ENCODE data around the gene HECTD2. TPM values are rescaled to one million over a fixed set of nuclear protein-coding genes. Genes with fewer than 3 reads are reported as not detected.

The HECTD2 gene
- total RNA-seq, 1 donor from 2014 or later = 10.4 TPM

DNA sequence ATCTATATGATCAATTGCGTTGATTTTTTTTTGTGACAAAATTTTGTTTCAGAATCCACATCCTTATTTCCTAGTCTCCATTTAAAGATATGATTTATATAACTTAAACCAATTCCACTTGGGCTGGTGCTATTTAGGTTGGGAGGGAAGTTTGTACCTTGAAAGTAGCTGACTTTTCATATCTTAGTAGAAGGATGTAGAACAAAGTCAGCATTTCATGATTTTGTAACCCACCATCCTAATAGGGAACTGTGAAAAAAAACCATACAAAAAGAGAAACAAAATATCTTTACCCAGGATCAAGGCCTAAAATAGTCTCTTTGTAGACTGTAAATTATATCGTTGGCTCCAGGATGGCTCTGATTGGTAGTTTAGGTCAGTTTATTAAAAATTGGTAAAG, 8.3 kb downstream of the HECTD2 start:
- no peak for DNase-seq (ENCODE audit: low read depth)
- Histone ChIP-seq H3K4me3 (ENCODE audit: low read depth, low read length) (no peak overlapping the region), H3K27me3 (ENCODE audit: control insufficient read depth, insufficient read depth, low read length) (no peaks in the 10 kb centered on the region), H3K36me3 (ENCODE audit: control insufficient read depth, insufficient read depth, low read length) (no peaks in the 10 kb centered on the region)
- TF ChIP-seq, protein P1, sequence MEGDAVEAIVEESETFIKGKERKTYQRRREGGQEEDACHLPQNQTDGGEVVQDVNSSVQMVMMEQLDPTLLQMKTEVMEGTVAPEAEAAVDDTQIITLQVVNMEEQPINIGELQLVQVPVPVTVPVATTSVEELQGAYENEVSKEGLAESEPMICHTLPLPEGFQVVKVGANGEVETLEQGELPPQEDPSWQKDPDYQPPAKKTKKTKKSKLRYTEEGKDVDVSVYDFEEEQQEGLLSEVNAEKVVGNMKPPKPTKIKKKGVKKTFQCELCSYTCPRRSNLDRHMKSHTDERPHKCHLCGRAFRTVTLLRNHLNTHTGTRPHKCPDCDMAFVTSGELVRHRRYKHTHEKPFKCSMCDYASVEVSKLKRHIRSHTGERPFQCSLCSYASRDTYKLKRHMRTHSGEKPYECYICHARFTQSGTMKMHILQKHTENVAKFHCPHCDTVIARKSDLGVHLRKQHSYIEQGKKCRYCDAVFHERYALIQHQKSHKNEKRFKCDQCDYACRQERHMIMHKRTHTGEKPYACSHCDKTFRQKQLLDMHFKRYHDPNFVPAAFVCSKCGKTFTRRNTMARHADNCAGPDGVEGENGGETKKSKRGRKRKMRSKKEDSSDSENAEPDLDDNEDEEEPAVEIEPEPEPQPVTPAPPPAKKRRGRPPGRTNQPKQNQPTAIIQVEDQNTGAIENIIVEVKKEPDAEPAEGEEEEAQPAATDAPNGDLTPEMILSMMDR (IDR thresholded peaks at IDR 0.05; ENCODE audit: insufficient read depth, low read length, poor library complexity, severe bottlenecking) = no peak

DNA sequence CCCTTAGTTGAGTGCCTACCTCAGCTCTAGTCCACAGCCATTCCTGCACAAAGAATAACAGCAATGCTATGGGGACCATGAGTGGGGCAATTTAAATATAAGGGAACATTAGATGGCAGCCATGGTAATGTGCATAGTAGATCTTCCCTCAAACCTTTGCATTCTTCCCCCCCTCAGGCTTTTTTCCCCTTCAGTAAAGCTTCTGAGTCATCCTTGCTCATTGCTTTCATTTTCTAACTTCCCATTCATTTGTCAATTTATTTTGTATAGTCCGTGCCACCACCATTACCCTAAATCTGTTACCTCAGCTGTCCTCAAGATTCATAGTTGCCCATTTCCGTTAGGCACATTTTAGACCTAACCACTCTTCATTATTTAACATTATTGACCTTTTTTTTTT, 10.7 kb downstream of the HECTD2 start:
- TF ChIP-seq, protein P1 (IDR thresholded peaks at IDR 0.05; ENCODE audit: insufficient read depth, low read length, poor library complexity, severe bottlenecking) = no peak
- no peak for DNase-seq (ENCODE audit: low read depth)
- Histone ChIP-seq H3K36me3 (ENCODE audit: control insufficient read depth, insufficient read depth, low read length) (no peaks in the 10 kb centered on the region), H3K4me3 (ENCODE audit: low read depth, low read length) (no peak overlapping the region), H3K27me3 (ENCODE audit: control insufficient read depth, insufficient read depth, low read length) (no peaks in the 10 kb centered on the region)

DNA sequence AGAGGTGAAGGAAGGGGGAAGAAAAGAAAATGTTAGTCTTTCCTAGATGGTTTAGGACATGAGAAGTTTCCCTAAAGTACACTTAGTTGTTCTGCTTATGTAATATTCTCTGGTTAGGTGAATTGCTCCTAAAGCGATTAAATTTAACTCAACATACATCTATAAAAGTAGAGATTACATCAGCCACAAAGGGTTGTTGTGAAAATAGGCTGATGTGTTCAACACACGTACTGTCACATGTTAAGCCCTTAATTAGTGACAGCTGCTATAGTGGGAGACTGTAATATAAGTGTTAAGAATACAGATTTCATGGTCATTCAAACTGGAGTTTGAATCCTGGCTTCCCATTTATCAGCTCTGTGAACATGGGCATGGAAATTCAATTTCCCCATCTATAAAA, 12.8 kb downstream of the HECTD2 start:
- TF ChIP-seq, protein P1 (IDR thresholded peaks at IDR 0.05; ENCODE audit: insufficient read depth, low read length, poor library complexity, severe bottlenecking) = no peak
- DNase-seq (ENCODE audit: low read depth) = no peak
- H3K4me3 ChIP-seq (ENCODE audit: low read depth, low read length) = no peak overlapping the region
- H3K27me3 ChIP-seq (ENCODE audit: control insufficient read depth, insufficient read depth, low read length) = no peaks in the 10 kb centered on the region
- no peaks in the 10 kb centered on the region for H3K36me3 ChIP-seq (ENCODE audit: control insufficient read depth, insufficient read depth, low read length)

DNA sequence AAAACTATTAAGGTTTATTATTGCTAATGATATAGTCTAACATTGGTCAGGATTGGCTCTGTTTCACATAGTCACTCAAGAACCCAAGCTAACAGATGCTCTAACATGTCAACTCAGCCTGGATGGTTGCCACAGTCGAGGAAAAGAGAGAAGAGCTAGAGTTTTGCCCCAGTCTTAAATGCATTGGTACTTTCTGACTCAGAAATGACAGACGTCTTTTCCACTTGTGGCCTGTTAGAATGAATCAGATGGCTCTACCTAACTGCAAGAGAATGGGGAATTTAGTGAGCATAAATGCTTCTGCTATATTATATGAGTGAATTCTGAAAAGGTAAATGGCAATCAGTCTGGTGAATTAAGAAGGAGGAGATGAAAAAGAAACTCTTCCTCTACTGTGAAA, 13.9 kb downstream of the HECTD2 start:
- DNase-seq (ENCODE audit: low read depth) = no peak
- TF ChIP-seq, protein P1 (IDR thresholded peaks at IDR 0.05; ENCODE audit: insufficient read depth, low read length, poor library complexity, severe bottlenecking) = no peak
- no peak overlapping the region for H3K4me3 ChIP-seq (ENCODE audit: low read depth, low read length)
- H3K27me3 ChIP-seq (ENCODE audit: control insufficient read depth, insufficient read depth, low read length) = no peaks in the 10 kb centered on the region
- H3K36me3 ChIP-seq (ENCODE audit: control insufficient read depth, insufficient read depth, low read length) = no peaks in the 10 kb centered on the region

DNA sequence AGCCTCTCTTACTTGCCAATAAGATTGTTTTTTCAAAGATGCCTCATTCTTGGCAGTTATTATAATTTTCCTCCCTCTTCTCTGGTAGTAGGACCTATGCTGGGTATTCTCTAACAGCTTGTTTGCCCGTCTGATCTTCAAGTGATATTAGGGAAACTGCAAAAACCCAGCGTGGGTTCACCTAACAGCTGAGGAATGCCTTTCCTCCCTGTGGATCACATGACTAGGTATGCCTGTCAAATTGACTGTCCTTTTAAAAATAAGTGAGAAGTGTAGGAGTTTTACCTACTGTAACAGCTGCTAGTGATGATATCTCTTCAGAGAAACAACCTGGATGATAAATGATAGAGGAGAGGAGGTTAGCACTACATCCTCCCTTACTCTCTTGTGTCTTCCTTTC, 22.0 kb downstream of the HECTD2 start:
- no peak overlapping the region for H3K4me3 ChIP-seq (ENCODE audit: low read depth, low read length)
- no peaks in the 10 kb centered on the region for H3K27me3 ChIP-seq (ENCODE audit: control insufficient read depth, insufficient read depth, low read length)
- H3K36me3 ChIP-seq (ENCODE audit: control insufficient read depth, insufficient read depth, low read length) = no peaks in the 10 kb centered on the region
- DNase-seq (ENCODE audit: low read depth) = no peak
- TF ChIP-seq, protein P1 (IDR thresholded peaks at IDR 0.05; ENCODE audit: insufficient read depth, low read length, poor library complexity, severe bottlenecking) = no peak

DNA sequence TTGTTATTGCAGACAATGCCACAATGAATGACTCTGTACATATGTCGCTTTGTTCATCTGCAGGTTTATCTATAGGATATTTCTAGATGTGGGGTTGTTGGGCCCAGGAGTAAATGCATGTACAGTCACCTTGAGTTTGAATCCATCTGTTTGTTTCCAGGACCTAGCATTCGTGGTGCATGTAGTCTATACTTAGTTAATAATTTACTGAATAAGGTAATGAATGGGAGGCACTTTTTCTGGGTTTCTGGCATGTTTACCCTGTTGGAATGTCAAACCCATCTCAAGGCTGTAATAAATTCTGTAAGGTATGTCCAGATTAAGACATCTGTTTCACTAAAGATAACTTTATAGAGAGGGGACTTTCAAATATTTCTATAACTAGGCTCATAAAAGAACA, 23.5 kb downstream of the HECTD2 start:
- H3K27me3 ChIP-seq (ENCODE audit: control insufficient read depth, insufficient read depth, low read length) = no peaks in the 10 kb centered on the region
- H3K4me3 ChIP-seq (ENCODE audit: low read depth, low read length) = no peak overlapping the region
- no peaks in the 10 kb centered on the region for H3K36me3 ChIP-seq (ENCODE audit: control insufficient read depth, insufficient read depth, low read length)
- TF ChIP-seq, protein P1 (IDR thresholded peaks at IDR 0.05; ENCODE audit: insufficient read depth, low read length, poor library complexity, severe bottlenecking) = no peak
- no peak for DNase-seq (ENCODE audit: low read depth)

Measured in kidney epithelial cell (primary cell).